Measurements from ENCODE around the gene PLPP6.

GRCh38 chr9:4662989-4663792, 1.1 kb downstream of the PLPP6 start:
- TF ChIP-seq CTCF (IDR thresholded peaks at IDR 0.05 in 4 of 5, conservative IDR thresholded peaks at IDR 0.05 in 1 of 5) (no peak), POLR2A (IDR thresholded peaks at IDR 0.05) (no peak)

Data from gastrocnemius medialis (tissue), 4 donors.